HG02678 (cell line): ENCODE measurements around the gene ZNF804A.
"Not testable (repeated sequence)": the region's sequence is repeated elsewhere in the genome, so short reads cannot be mapped to it uniquely, and the experiment has no call there.

ENCODE experiments used
- ATAC-seq: cut with Tn5 transposase; IDR thresholded peaks from one replicate; pipeline ENCODE4 v1.9.1; 2021; ENCODE audit warnings: mild to moderate bottlenecking, moderate library complexity; ENCODE audit not compliant: unreplicated experiment

The ZNF804A gene

GRCh38 chr2:184721881-184722280 lies 123.6 kb downstream of the ZNF804A start:
- no peak for ATAC-seq

GRCh38 chr2:184727813-184728212 lies 129.5 kb downstream of the ZNF804A start:
- no peak for ATAC-seq

- ATAC-seq, result no peak
Measured at GRCh38 chr2:184728411-184728810, 130.1 kb downstream of the ZNF804A start.

GRCh38 chr2:184729581-184729980 lies 131.3 kb downstream of the ZNF804A start:
- no peak for ATAC-seq

- ATAC-seq, result peak; percentile 89
Measured at GRCh38 chr2:184730288-184730687, 132.0 kb downstream of the ZNF804A start.

GRCh38 chr2:184734338-184734737 lies 136.0 kb downstream of the ZNF804A start:
- ATAC-seq, result no peak

- ATAC-seq, result no peak
Measured at GRCh38 chr2:184735611-184736010, 137.3 kb downstream of the ZNF804A start.

- ATAC-seq, result no peak
Measured at GRCh38 chr2:184743096-184743495, 144.8 kb downstream of the ZNF804A start.

- ATAC-seq, result no peak
Measured at GRCh38 chr2:184756161-184756560, 157.8 kb downstream of the ZNF804A start.

GRCh38 chr2:184756885-184757284 lies 158.6 kb downstream of the ZNF804A start:
- ATAC-seq, result no peak

- ATAC-seq, result not testable (repeated sequence)
Measured at GRCh38 chr2:184759557-184760255, 161.4 kb downstream of the ZNF804A start.

GRCh38 chr2:184760931-184761330 lies 162.6 kb downstream of the ZNF804A start:
- no peak for ATAC-seq

- ATAC-seq, result peak; percentile 56
Measured at GRCh38 chr2:184765112-184765895, 167.0 kb downstream of the ZNF804A start.

GRCh38 chr2:184767059-184767458 lies 168.7 kb downstream of the ZNF804A start:
- no peak for ATAC-seq

- ATAC-seq, result no peak
Measured at GRCh38 chr2:184769023-184769422, 170.7 kb downstream of the ZNF804A start.

GRCh38 chr2:184769686-184770085 lies 171.4 kb downstream of the ZNF804A start:
- no peak for ATAC-seq

- ATAC-seq, result no peak
Measured at GRCh38 chr2:184779777-184780176, 181.4 kb downstream of the ZNF804A start.

GRCh38 chr2:184780384-184780783 lies 182.1 kb downstream of the ZNF804A start:
- no peak for ATAC-seq

GRCh38 chr2:184780944-184781343 lies 182.6 kb downstream of the ZNF804A start:
- no peak for ATAC-seq

- no peak for ATAC-seq
Measured at GRCh38 chr2:184783576-184783975, 185.2 kb downstream of the ZNF804A start.

GRCh38 chr2:184793176-184793575 lies 194.8 kb downstream of the ZNF804A start:
- ATAC-seq, result no peak

GRCh38 chr2:184799379-184799778 lies 201.1 kb downstream of the ZNF804A start:
- no peak for ATAC-seq
